ENCODE data around the gene TNC. TPM values are rescaled to one million over a fixed set of nuclear protein-coding genes. Genes with fewer than 3 reads are reported as not detected.

The TNC gene
- total RNA-seq, 1 experiment from 2014 or later = 106 TPM

DNA sequence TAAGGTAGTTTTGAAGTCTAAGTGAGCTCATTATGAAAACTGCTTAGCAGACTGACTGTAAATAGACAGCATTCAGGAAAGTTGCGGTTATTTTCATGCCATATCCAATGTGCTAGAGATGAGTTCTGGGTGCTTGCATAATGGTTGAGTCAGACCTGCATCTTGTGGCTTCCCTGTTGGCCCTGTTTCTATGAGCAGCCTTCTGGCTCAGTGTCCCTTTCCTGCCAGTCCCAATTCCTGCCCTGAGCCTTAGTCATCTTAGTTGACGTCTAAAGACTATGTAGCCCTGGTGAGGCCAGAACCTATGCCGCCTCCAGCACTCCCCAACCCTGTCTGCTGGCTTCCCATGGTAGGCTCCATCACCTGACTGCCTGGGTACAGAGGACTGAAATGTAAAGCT lies 111.3 kb downstream of the TNC start:
- in situ Hi-C loops (cut with HindIII; ENCODE audit: low pct_unique_long_range_greater_than_20kb, low sequenced_read_pairs) = no loop called here
- no peak for DNase-seq (ENCODE audit: low read depth, low spot score)

DNA sequence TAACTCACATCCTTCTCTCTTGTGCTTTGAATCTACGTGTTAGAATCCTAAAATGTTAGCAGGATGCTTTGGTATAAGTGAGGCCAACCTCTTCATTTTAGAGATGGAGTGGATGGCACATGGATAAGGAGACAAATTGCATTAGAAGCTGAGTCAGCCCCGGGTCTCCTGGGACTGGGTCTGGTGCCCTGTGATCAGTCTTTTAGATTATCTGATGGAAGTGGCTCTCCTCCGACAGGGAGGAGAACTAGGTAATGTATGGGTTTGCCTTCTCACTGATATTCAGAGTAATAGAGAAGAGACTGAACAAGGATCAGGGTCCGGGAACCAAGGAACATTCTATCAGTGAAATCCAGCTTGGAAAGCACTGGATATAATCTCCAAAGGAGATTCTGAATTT lies 112.6 kb downstream of the TNC start:
- no peak for DNase-seq (ENCODE audit: low read depth, low spot score)
- in situ Hi-C loops (cut with HindIII; ENCODE audit: low pct_unique_long_range_greater_than_20kb, low sequenced_read_pairs) = no loop called here

DNA sequence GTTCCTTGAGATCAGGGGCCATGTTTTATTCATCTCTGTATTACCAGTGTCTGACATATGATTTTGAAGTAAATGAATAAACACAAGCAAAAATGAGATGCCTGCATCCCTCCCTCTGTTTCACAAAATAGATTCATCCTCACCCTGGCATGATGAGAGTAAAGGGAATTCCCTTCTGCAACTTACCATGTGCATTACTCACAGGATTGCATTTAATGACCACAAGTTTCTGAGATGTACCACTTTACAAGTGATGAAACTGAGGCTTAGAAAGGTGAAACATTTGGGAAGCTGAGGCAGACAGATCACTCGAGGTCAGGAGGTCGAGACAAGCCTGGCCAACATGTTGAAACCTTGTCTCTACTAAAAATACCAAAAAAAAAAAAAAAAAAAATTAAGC lies 113.4 kb downstream of the TNC start:
- DNase-seq (ENCODE audit: low read depth, low spot score) = no peak
- in situ Hi-C loops (cut with HindIII; ENCODE audit: low pct_unique_long_range_greater_than_20kb, low sequenced_read_pairs) = no loop called here

DNA sequence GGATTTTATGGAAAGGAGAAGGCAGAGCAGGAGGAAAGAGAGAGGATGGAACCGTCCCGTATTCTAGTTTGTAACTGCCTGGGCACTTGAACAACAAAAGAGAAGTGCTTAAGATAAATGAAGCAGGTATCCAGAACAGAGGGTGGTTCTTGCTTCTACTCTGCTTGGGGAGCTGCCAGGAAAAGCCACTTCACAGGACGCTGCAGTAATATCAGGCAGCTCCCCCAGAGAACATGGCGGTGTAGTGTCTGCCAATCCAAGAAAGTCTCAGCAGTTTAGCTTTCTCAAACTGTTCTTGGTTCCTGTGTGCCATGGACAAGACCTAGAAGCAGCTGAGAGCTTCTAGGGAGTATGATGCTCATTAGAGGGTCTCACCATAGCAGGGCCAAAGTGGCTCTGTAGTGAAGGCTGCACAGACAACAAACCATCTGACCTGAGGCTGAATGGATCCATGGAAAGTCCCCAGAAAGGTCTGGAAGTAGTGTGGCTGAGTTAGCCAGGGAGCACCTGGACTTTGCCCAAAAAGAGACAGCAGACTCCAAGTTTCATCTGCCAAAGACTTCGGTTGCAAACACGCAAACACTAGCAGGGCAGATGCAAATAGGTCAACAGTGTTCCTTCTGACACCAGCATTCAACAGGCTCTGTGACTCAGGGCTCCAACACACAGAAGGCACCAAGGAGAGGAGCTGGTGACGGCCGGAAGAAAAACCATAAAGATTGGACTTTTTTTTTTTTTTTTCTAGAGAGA lies 115.4 kb downstream of the TNC start:
- no peak for DNase-seq (ENCODE audit: low read depth, low spot score)
- in situ Hi-C loops (cut with HindIII; ENCODE audit: low pct_unique_long_range_greater_than_20kb, low sequenced_read_pairs) = no loop called here

DNA sequence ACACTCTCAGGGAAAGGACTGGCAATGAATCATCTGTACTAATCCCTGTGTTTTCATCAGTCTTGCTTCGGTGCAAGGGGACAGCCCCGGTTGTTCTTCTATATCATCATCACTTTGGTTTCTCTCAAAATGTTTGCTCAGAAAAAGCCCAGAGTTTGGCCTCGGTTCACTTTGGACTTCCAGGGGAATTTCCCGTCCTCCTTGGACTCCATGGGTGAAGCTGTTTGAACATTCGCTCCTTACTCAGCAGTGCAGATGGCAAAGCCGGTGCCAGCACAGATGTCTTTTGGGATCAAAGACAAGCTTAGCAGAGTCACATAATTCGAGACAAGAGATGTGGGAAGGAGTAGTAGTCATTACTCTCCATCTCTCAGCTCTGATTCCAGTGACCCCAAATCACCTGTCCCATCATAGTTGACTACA lies 117.7 kb downstream of the TNC start:
- no peak for DNase-seq (ENCODE audit: low read depth, low spot score)
- in situ Hi-C loops (cut with HindIII; ENCODE audit: low pct_unique_long_range_greater_than_20kb, low sequenced_read_pairs) = no loop called here

DNA sequence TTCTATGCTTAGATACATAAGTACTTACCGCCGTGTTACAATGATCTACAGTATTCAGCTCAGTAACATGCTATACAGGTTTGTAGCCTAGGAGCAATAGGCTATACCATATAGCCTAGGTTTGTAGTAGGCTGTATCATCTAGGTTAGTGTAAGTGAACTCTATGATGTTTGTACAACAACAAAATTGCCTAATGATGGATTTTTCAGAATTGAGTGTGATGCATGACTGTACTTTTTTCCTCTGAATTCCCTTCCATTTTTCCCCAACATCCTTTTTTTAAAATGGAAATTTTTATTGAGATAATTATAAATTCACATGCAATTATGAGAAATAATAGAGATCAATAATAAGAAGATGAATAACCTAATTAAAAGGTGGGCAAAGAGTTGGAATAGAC lies 119.6 kb downstream of the TNC start:
- no peak for DNase-seq (ENCODE audit: low read depth, low spot score)
- in situ Hi-C loops (cut with HindIII; ENCODE audit: low pct_unique_long_range_greater_than_20kb, low sequenced_read_pairs) = no loop called here

DNA sequence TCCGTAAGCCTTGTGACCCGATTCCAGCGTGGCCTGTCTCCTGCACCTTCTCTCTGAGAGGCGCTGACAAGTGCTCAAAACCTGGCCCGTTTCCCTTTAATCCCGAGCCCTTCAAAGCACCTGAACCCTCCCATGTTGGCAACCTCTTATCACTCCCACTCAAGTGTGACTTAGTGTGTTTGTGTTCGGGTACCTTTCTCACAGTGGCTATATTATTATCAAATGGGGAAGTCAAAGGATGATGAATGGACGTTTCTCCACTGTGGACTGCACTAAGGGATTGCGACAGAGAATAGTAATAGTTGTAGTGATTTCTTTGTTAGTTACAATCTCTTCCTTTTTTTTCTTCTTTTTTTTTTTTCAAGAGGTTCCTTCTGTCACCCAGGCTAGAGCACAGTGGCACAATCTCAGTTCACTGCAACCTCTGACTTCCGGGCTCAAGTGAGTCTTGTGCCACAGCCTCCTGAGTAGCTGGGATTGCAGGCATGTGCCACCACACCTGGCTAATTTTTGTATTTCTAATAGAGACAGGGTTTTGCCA lies 122.2 kb downstream of the TNC start:
- DNase-seq (ENCODE audit: low read depth, low spot score) = no peak
- in situ Hi-C loops (cut with HindIII; ENCODE audit: low pct_unique_long_range_greater_than_20kb, low sequenced_read_pairs) = no loop called here

DNA sequence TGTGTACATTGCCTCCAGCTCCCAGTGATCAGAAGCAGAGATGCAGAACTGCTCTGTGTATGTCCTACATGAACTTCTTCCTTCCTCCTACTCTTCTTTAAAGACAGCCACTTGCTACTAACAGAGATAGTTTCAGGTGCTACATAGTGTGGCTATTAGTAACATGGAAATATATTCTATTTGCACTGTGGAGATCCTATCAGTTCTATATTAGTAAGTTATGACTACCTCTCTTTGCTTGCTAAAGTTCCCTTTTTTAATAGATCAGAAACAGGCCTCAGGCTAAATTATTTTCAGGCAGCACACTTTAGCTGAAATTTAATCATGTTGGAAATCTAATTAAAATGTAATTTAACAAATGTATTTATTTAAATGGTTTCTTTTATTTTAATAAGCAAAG lies 123.2 kb downstream of the TNC start:
- in situ Hi-C loops (cut with HindIII; ENCODE audit: low pct_unique_long_range_greater_than_20kb, low sequenced_read_pairs) = no loop called here
- no peak for DNase-seq (ENCODE audit: low read depth, low spot score)

DNA sequence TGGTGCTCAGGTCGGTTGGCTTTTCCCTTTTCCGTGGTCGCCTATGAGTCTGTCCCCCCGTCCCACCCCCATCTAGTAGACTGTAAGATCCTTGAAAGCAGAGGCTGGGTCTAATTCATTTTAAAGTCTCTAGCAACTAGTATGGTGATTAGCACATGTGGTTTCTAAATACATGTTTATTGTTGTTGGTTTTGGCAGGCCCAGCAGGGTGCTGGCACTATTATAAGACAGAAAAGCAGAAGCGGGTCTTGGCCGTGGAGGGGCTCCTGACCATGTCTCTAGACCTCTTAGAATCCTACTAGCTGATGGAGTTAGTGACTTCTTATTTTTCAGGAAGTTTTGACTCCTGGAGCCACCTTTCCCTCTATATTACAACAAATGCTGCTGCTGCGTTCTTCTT lies 126.1 kb downstream of the TNC start:
- in situ Hi-C loops (cut with HindIII; ENCODE audit: low pct_unique_long_range_greater_than_20kb, low sequenced_read_pairs) = no loop called here
- DNase-seq (ENCODE audit: low read depth, low spot score) = no peak

DNA sequence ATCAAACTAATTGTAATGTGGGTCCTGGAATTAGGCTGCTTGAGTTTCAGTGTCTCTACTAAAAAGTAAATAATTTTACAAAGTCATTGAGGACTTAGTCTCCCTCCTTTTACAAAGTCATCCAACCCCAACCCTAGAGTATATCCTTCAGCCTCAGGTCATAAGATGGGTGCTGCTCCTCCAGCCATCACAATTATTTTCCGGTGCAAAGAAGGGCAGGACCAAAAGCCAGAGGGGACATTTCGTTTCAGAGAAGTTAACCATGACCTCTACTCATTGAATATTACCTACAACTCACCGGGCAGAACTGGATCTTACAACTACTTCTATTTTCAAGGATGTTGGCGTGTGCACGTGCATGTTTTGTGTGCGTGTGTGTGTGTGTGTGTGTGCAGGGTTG lies 127.1 kb downstream of the TNC start:
- in situ Hi-C loops (cut with HindIII; ENCODE audit: low pct_unique_long_range_greater_than_20kb, low sequenced_read_pairs) = no loop called here
- no peak for DNase-seq (ENCODE audit: low read depth, low spot score)

DNA sequence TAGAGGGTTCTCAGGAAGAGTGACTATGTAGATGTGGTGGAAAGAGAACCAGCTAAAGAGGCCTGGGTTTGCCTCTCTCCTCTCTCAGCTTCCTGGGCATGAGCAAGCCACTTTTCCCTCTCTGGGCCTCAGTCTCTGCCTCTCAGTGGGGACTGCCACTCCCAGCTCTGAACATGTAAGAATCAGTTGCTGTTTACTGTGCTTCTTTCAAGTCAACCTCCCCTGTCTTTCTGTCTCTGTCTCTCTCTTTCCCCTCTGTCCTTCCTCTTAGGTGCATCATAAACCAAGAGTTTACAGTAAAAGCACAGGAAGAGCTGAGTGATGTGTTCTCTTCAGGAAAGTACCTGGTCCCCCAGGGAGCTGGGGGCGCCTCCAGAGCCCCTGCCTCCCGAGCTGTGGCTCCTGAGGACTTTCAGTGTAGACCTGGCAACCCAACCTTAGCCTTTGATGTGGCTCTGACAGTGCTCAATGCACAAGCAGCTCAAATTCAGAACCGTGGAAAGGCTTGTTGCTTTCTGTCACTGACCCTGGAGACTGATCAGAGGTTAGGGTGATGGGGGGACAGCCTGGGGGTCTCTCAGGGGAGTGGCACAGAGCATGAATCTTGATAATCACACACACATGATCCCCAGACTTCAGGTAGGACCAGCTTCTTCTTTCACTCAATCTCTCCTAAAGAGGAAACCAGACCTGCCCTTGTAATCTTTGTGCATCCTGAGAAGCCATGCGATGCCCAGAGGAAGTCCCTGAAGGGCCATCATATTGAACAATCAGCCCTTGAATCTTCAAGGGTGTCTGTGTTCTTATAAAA lies 128.2 kb downstream of the TNC start:
- no peak for DNase-seq (ENCODE audit: low read depth, low spot score)
- in situ Hi-C loops (cut with HindIII; ENCODE audit: low pct_unique_long_range_greater_than_20kb, low sequenced_read_pairs) = no loop called here

DNA sequence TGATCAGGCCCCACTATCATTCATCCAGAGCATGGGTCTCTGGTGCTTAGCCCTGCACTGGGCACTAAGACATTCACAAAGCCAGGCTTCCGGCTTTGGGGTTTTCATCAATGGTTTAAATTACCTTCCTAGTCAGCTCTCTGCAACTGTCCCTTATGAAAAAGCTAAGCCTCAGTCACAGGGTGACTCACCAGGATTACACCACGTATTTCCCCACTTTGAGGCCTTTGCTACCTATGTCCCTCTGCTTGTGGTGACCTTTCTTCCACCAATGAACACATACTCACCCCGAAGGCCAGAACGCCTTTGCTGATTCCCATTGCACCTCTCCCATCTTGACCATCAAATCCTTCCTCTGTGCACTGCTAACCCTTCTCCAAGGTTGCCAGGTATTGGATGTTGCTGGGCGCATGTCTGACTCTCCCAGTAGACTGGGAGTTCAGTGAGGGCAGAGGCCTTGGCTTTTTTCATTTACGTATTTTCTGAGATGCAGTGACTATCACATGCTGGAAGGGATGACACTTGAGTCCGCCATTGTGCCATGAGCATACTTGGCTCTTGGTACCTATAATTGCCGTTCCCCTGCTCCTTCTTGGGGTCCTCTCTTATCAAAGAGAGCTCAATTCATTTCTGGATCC lies 128.9 kb downstream of the TNC start:
- no peak for DNase-seq (ENCODE audit: low read depth, low spot score)
- in situ Hi-C loops (cut with HindIII; ENCODE audit: low pct_unique_long_range_greater_than_20kb, low sequenced_read_pairs) = no loop called here

DNA sequence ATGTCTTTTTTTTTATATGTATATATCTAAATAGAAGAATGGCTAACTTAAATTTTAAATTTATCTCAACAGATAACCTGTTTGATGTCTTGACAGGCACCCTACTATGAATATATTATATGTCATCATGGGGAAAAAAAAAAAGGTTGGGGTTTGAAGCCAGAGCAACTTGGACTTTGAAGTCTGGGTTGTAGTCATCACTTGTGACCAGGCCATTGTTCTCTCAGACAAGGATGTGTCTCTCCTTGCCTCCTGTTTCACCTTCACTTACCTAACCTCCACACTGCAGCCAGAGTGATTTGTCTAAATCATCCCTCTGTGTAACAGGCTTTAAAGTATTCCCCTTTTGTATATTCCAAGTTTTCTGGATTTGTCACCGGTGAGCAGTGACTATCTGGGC lies 130.8 kb downstream of the TNC start:
- in situ Hi-C loops (cut with HindIII; ENCODE audit: low pct_unique_long_range_greater_than_20kb, low sequenced_read_pairs) = no loop called here
- DNase-seq (ENCODE audit: low read depth, low spot score) = no peak

DNA sequence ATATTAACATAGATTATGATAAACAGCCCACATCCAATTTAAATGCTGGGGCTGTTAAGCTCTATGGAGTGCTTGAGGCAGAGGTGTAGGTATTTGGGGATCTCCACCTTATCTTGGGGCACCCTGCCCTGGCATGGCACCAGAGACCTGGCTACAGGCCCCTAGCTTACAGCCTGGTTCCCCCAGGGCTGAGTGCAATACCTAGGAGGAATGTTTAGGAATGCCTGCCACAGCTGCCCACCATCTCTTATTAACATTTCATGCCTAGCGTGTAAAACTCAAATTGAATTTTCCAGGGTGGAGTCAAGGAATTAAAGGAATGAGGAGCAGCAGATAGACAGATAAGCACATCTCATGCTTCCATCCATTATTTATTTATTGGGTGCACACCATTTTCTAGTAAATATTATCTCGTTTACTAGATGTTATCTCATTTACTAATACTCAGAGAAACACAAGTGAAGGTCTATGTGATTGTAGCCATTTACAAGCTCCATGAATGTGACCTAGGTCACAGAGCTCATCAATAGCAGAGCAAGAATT lies 131.9 kb downstream of the TNC start:
- DNase-seq (ENCODE audit: low read depth, low spot score) = no peak
- in situ Hi-C loops (cut with HindIII; ENCODE audit: low pct_unique_long_range_greater_than_20kb, low sequenced_read_pairs) = no loop called here

DNA sequence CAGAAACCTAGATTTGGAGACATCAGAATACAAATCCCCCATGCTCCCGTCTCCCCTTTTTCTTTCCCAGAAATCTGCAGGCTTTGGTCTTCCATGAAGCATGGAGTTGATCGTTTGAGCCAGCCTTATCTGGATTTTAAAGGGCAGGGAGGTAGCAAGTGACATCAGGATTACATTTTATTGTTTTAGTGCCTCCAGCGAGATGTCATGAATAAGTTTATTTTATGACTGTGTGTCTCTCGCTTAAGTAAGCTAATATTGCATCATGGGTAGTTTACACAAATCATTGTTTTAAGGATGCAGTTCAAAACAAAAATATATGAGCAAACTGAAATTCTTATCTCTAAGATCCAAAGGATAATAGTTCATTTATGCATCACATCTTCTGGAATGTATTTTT lies 136.9 kb downstream of the TNC start:
- in situ Hi-C loops (cut with HindIII; ENCODE audit: low pct_unique_long_range_greater_than_20kb, low sequenced_read_pairs) = no loop called here
- DNase-seq (ENCODE audit: low read depth, low spot score) = no peak

DNA sequence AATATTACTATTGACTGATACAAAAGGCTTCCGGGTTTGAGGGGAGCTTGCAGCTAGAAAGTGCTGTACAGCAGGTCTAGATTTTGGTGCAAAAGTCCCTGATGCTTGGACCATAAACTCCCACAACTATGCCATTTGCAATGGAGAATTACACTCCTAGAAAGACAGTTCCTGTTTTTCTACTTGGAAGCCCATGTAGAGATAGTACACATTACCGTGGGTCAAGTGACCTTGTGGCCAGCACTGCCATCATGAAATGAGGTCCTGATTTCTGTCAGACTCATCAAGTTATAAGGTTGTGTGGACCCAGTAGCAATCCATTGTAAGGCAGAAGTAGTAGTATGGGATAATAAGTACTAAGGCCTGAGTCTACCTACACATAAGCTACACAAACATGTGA lies 144.7 kb downstream of the TNC start:
- DNase-seq (ENCODE audit: low read depth, low spot score) = no peak
- in situ Hi-C loops (cut with HindIII; ENCODE audit: low pct_unique_long_range_greater_than_20kb, low sequenced_read_pairs) = no loop called here

DNA sequence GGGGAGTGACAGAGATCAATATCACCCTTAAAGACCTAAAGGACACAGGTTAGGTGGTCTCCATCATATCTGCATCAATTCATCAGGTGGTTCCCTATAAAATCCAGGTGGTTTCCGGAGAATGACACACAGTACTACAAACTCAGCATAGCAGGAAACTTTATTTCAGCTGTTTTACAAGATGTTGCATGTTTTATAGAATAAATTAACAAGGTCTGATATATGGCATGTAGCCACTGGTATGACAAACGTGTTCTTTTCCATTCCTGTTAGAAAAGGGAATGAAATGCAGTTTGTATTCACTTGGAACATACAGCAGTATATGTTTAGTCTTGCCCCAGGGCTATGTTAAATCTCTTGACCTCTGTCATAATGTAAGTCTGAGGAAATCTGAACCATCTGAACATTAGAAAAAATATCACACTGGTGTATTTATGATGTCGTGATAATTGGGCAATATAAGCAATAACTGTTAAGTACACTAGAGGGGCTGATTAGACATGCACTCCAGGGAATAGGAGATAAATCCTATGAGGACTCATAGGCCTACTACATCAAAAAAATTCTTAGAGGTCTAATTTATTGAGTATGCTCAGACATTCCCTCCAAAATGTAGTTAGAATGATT lies 145.3 kb downstream of the TNC start:
- in situ Hi-C loops (cut with HindIII; ENCODE audit: low pct_unique_long_range_greater_than_20kb, low sequenced_read_pairs) = no loop called here
- DNase-seq (ENCODE audit: low read depth, low spot score) = no peak

All from SK-MEL-5 (cell line).